Thoracic aorta (tissue), 2 donors: ENCODE measurements around the gene DBN1. TPM values are rescaled to one million over a fixed set of nuclear protein-coding genes. Genes with fewer than 3 reads are reported as not detected.
A peak's percentile ranks its signal among the peaks of the same experiment; 100 is the strongest.

Experiments used
- ATAC-seq: fragments of 150-250 bp; one replicate; pipeline ENCODE4 v1.8.0; 2017; ENCODE audit warnings: low read depth; ENCODE audit not compliant: insufficient number of reproducible peaks, low FRiP score
- DNase-seq: peaks from one replicate; pipeline ENCODE4 v3.0.0-alpha.2; 2020; ENCODE audit warnings: low spot score
- H3K27ac ChIP-seq, 2 donors: fragments of 200-600 bp; sonication (generic); 1 replicate in 1 of 2; 2 replicates in 1 of 2; pipeline ENCODE4 v1.5.1; 2016; ENCODE audit warnings: mild to moderate bottlenecking in 2 of 2, moderate library complexity in 2 of 2
- H3K27me3 ChIP-seq: fragments of 200-600 bp; sonication (generic); replicated peaks from 2 replicates; pipeline ENCODE4 v1.6.0; 2016; ENCODE audit warnings: mild to moderate bottlenecking; ENCODE audit not compliant: insufficient read depth
- H3K36me3 ChIP-seq: fragments of 200-600 bp; sonication (generic); one replicate; pipeline ENCODE4 v1.5.1; 2016
- H3K4me1 ChIP-seq, 2 donors: fragments of 200-600 bp; sonication (generic); 1 replicate in 1 of 2; 2 replicates in 1 of 2; pipeline versions ENCODE4 v1.5.1 to v1.6.0; 2016; ENCODE audit warnings: low read depth in 2 of 2, mild to moderate bottlenecking in 1 of 2; ENCODE audit not compliant: control insufficient read depth in 1 of 2
- H3K4me3 ChIP-seq: fragments of 200-600 bp; sonication (generic); 2 replicates; pipeline ENCODE4 v1.5.1; 2016; ENCODE audit warnings: mild to moderate bottlenecking
- H3K9me3 ChIP-seq: fragments of 200-600 bp; sonication (generic); 2 replicates; pipeline ENCODE4 v1.5.1; 2016
- total RNA-seq, 2 donors: library from RNA; depleted of rRNA; stranded (reverse); fragments of >200 nt; gene quantifications; one replicate each; pipeline versions ENCODE4 v1.1.0 to v1.2.3, GENCODE V29; 2016
- TF ChIP-seq, protein P1 (sequence below): fragments of 200-600 bp; sonication (generic); IDR thresholded peaks from one replicate; pipeline ENCODE4 v1.5.1; 2019; ENCODE audit warnings: antibody characterized with exemption

The DBN1 gene
- total RNA-seq, 2 donors from 2014 or later = 91.2 to 132 TPM

DNA sequence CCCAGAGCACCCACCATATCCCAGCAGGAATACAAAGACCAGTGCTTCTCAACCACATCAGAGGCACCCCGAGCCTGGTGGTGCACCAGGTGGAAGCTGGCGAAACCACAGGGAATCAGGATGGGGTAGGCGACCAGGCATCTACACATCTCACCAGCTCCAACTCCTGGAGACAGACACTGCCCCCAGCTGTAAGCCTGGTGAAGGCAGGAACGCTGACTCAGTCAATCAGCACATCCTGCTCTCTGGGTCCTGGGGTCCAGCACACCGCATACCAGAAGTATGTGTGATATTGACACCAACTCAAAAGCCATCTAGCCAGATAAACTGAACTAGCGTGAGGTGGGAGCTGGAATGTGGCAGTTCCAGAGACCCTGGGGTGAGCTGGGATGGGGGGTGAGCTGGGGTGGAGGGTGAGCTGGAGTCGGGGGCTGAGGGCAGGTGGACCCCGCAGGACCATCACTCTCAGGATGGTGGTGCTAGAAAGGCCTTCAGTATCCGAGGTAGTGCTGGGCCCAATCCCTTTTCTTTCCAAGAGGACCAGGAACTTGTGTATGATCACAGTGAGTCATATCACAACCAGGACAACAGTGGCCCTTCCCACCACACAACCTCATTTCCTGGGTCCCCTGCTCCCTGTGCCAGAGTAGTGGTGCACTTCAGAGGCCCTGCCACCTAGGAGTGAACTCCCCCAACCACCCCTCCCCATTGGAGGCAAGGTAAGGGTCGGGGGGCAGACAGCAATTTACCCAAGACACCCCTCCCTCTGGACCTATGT is 2.5 kb downstream of the DBN1 start:
- H3K4me3 ChIP-seq = peak overlapping the region; percentile 87
- TF ChIP-seq, protein P1, sequence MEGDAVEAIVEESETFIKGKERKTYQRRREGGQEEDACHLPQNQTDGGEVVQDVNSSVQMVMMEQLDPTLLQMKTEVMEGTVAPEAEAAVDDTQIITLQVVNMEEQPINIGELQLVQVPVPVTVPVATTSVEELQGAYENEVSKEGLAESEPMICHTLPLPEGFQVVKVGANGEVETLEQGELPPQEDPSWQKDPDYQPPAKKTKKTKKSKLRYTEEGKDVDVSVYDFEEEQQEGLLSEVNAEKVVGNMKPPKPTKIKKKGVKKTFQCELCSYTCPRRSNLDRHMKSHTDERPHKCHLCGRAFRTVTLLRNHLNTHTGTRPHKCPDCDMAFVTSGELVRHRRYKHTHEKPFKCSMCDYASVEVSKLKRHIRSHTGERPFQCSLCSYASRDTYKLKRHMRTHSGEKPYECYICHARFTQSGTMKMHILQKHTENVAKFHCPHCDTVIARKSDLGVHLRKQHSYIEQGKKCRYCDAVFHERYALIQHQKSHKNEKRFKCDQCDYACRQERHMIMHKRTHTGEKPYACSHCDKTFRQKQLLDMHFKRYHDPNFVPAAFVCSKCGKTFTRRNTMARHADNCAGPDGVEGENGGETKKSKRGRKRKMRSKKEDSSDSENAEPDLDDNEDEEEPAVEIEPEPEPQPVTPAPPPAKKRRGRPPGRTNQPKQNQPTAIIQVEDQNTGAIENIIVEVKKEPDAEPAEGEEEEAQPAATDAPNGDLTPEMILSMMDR = no peak
- no peaks in the 10 kb centered on the region for H3K9me3 ChIP-seq
- peak overlapping the region; percentile 2 to 73 for H3K27ac ChIP-seq
- peaks cover 20 to 65% of the 10 kb centered on the region in 2 donors for H3K4me1 ChIP-seq
- ATAC-seq (no peak), DNase-seq (no peak)
- H3K27me3 ChIP-seq = no peaks in the 10 kb centered on the region
- H3K36me3 ChIP-seq = peaks cover 18% of the 10 kb centered on the region

DNA sequence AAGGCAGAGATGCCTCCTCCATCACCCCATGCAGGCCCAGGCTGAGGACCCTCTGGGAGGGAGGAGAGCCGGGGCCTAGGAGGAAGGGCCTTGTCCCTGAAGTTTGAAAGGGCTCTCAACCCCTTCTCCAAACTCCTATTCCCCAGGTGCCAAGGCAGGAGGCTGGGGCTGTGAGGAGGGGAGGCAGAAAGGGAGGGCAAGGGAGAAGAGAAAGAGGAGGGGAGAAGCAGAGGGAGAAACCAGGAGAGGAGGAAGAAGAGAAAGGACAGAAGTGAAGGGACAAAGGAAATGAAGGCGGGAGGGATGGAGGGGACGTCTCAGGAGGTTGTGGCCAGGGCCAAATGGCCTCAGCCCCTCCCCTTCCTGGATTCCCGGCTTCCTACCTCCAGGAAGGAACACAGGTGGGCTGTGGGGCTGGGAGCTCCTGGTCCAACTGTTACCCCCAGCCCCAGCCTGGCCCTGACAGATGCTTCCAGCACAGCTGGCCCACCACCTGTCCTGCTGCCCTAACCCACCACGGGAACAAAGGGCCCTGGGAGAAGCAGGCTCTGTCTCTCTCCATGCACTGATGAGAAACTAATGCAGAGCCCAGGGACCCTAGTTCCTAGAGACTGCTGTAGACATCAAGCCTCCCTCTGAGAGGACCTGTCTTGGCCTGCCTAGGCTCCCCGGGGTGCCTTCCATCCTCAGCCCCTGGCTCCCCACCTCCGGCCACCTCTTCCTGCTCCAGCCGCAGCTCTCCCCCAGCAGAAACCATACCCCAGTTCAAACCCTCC is 3.5 kb downstream of the DBN1 start:
- Histone ChIP-seq H3K4me1 (peaks cover 12 to 55% of the 10 kb centered on the region in 2 donors), H3K27ac (peak overlapping the region; percentile 2 to 73), H3K36me3 (peaks cover 28% of the 10 kb centered on the region), H3K27me3 (no peaks in the 10 kb centered on the region), H3K4me3 (no peak overlapping the region), H3K9me3 (no peaks in the 10 kb centered on the region)
- no peak for DNase-seq
- no peak for ATAC-seq
- TF ChIP-seq, protein P1 = no peak

DNA sequence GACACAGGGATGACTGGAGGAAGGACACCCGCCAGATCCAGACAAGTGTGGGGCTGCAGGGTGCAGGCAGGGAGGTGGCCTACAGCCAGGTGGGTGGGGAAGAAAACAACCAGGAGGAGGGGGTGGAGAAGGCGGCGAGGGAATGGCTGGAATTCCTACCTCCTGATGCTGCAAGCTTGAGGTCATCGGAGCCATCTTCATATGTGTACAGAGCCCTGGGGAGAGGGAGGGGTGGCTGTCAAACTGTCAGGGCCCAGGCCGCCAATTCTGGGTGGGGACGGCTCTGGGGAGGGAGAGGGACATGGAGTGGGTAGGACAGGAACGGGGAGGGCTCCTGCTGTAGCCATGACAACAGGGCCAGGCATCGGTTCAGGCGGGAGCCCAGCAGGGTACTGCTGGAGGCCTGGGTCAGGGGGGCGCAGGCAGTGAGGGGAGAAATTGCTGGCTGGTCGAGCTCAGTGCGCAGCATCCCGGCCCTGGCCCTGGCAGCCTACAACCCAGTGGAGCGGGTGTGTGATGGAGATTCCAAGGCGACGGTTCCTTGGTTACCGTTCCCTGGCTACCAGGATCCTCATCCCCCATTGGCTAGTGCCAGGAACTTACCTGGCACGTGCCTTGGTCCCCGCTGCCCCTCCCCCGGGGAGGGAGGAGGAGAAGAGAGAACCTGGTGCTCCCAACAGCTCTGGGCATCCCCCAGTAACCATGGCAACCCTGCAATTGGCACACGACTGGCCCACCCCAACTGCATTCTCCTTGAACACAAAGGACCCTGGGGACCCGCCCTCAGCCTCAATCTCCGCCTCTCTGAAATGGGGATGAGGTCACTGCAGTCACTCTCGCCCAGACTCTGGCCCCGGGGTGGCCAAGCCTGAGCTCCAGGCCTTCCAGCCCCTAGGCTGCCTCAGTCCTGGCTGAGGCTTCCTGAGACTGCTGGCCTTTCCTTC is 4.5 kb downstream of the DBN1 start:
- Histone ChIP-seq H3K4me3 (no peak overlapping the region), H3K27me3 (no peaks in the 10 kb centered on the region), H3K9me3 (no peaks in the 10 kb centered on the region), H3K27ac (peak overlapping the region; percentile 2 to 73), H3K4me1 (peaks cover 11 to 45% of the 10 kb centered on the region in 2 donors), H3K36me3 (peaks cover 28% of the 10 kb centered on the region)
- ATAC-seq (no peak), DNase-seq (no peak)
- TF ChIP-seq, protein P1 = no peak

DNA sequence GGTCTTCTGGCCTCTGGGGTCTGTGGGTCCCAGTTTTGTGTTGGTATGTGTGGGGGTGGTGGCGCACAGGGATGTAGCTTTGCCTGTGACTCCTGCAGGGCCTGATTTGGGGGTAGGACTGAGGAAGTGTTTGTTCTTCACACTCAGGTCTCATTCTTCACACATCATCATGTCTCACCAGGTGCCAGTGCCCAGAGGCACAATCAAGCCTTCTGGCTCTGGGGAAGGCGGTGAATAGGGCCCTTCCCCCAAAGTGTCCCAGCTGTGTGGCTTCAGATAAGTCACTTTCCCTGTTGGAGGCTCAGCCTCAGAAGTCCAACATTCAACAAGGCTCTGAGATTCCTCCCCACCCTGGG is 5.1 kb downstream of the DBN1 start:
- no peak overlapping the region for H3K27ac ChIP-seq
- no peaks in the 10 kb centered on the region for H3K9me3 ChIP-seq
- no peak for ATAC-seq
- H3K4me3 ChIP-seq = no peak overlapping the region
- peaks cover 32% of the 10 kb centered on the region for H3K36me3 ChIP-seq
- TF ChIP-seq, protein P1 = no peak
- no peak for DNase-seq
- H3K4me1 ChIP-seq = peaks cover 11 to 44% of the 10 kb centered on the region in 2 donors
- no peaks in the 10 kb centered on the region for H3K27me3 ChIP-seq
